ACC112 (cell line): ENCODE data around the gene OPRL1.

Experiments
- H2AFZ ChIP-seq: fragments of 200-600 bp; sonication (generic); one replicate; pipeline ENCODE4 v1.6.0; 2017; ENCODE audit warnings: antibody characterized with exemption, low read length; ENCODE audit not compliant: unreplicated experiment
- H3K27ac ChIP-seq: fragments of 200-600 bp; sonication (generic); 2 replicates; pipeline ENCODE4 v1.5.1; 2014; ENCODE audit warnings: low read depth, mild to moderate bottlenecking, antibody characterized with exemption, low read length, moderate library complexity
- H3K27me3 ChIP-seq: fragments of 200-600 bp; sonication (generic); 2 replicates; pipeline ENCODE4 v1.6.1; 2014; ENCODE audit warnings: mild to moderate bottlenecking, antibody characterized with exemption, low read length, moderate library complexity, mixed read lengths; ENCODE audit not compliant: insufficient read depth
- H3K36me3 ChIP-seq: fragments of 200-600 bp; sonication (generic); 2 replicates; pipeline ENCODE4 v1.6.1; 2016; ENCODE audit warnings: mild to moderate bottlenecking, antibody characterized with exemption, low read length, moderate library complexity, mixed read lengths; ENCODE audit not compliant: insufficient read depth
- H3K4me1 ChIP-seq: fragments of 200-600 bp; sonication (generic); one replicate; pipeline ENCODE4 v1.6.1; 2016; ENCODE audit warnings: low read length, mixed read lengths; ENCODE audit not compliant: insufficient read depth, unreplicated experiment, control insufficient read depth
- H3K4me3 ChIP-seq: fragments of 200-600 bp; sonication (generic); 2 replicates; pipeline ENCODE4 v1.5.1; 2014; ENCODE audit warnings: mild to moderate bottlenecking, low read depth, low read length
- H3K79me2 ChIP-seq: fragments of 200-600 bp; sonication (generic); one replicate; pipeline ENCODE4 v1.6.0; 2016; ENCODE audit warnings: low read length; ENCODE audit not compliant: control insufficient read depth, unreplicated experiment, insufficient read depth

OPRL1 gene

GRCh38 chr20:64068386-64069208 is 11.3 kb upstream of the OPRL1 start:
- H3K79me2 ChIP-seq = peaks cover under 1% of the 10 kb centered on the region
- H2AFZ ChIP-seq = no peak overlapping the region
- H3K27ac ChIP-seq = no peak overlapping the region
- peaks cover 26% of the 10 kb centered on the region for H3K4me1 ChIP-seq
- H3K27me3 ChIP-seq = no peaks in the 10 kb centered on the region
- no peak overlapping the region for H3K4me3 ChIP-seq
- no peaks in the 10 kb centered on the region for H3K36me3 ChIP-seq

GRCh38 chr20:64069209-64069613 is 10.7 kb upstream of the OPRL1 start:
- no peaks in the 10 kb centered on the region for H3K27me3 ChIP-seq
- peaks cover 23% of the 10 kb centered on the region for H3K4me1 ChIP-seq
- H3K36me3 ChIP-seq = no peaks in the 10 kb centered on the region
- no peak overlapping the region for H2AFZ ChIP-seq
- H3K27ac ChIP-seq = no peak overlapping the region
- no peaks in the 10 kb centered on the region for H3K79me2 ChIP-seq
- no peak overlapping the region for H3K4me3 ChIP-seq

GRCh38 chr20:64069614-64070243 is 10.2 kb upstream of the OPRL1 start:
- H3K4me1 ChIP-seq = peaks cover 18% of the 10 kb centered on the region
- H3K27ac ChIP-seq = no peak overlapping the region
- H2AFZ ChIP-seq = no peak overlapping the region
- no peaks in the 10 kb centered on the region for H3K27me3 ChIP-seq
- no peak overlapping the region for H3K4me3 ChIP-seq
- H3K36me3 ChIP-seq = no peaks in the 10 kb centered on the region
- H3K79me2 ChIP-seq = no peaks in the 10 kb centered on the region

- Histone ChIP-seq H3K79me2 (no peaks in the 10 kb centered on the region), H3K4me1 (peaks cover 12% of the 10 kb centered on the region), H3K27ac (no peak overlapping the region), H3K4me3 (no peak overlapping the region), H3K36me3 (no peaks in the 10 kb centered on the region), H2AFZ (no peak overlapping the region), H3K27me3 (no peaks in the 10 kb centered on the region)
Observed at GRCh38 chr20:64070244-64070993, 9.5 kb upstream of the OPRL1 start.

- H3K4me1 ChIP-seq = no peaks in the 10 kb centered on the region
- no peak overlapping the region for H3K27ac ChIP-seq
- H3K4me3 ChIP-seq = no peak overlapping the region
- no peaks in the 10 kb centered on the region for H3K79me2 ChIP-seq
- no peaks in the 10 kb centered on the region for H3K36me3 ChIP-seq
- H2AFZ ChIP-seq = no peak overlapping the region
- no peaks in the 10 kb centered on the region for H3K27me3 ChIP-seq
Observed at GRCh38 chr20:64071341-64072332, 8.2 kb upstream of the OPRL1 start.

GRCh38 chr20:64072498-64073063 is 7.3 kb upstream of the OPRL1 start:
- H3K36me3 ChIP-seq = no peaks in the 10 kb centered on the region

GRCh38 chr20:64073476-64074183 is 6.3 kb upstream of the OPRL1 start:
- Histone ChIP-seq H3K4me3 (no peak overlapping the region), H3K36me3 (no peaks in the 10 kb centered on the region), H3K79me2 (peaks cover 5% of the 10 kb centered on the region), H3K27me3 (no peaks in the 10 kb centered on the region), H3K4me1 (peaks cover 8% of the 10 kb centered on the region), H3K27ac (no peak overlapping the region), H2AFZ (no peak overlapping the region)

More at GRCh38 chr20:64072498-64073063, 7.3 kb upstream of the OPRL1 start:
- Histone ChIP-seq H3K27me3 (no peaks in the 10 kb centered on the region), H3K79me2 (no peaks in the 10 kb centered on the region), H3K4me3 (no peak overlapping the region), H2AFZ (no peak overlapping the region), H3K27ac (no peak overlapping the region), H3K4me1 (no peaks in the 10 kb centered on the region)

- H2AFZ ChIP-seq = no peak overlapping the region
Observed at GRCh38 chr20:64074184-64074789, 5.6 kb upstream of the OPRL1 start.

GRCh38 chr20:64074963-64075362 is 4.9 kb upstream of the OPRL1 start:
- no peak overlapping the region for H3K27ac ChIP-seq
- peaks cover 5% of the 10 kb centered on the region for H3K79me2 ChIP-seq
- H3K36me3 ChIP-seq = no peaks in the 10 kb centered on the region
- peaks cover 13% of the 10 kb centered on the region for H3K4me1 ChIP-seq
- no peaks in the 10 kb centered on the region for H3K27me3 ChIP-seq
- no peak overlapping the region for H3K4me3 ChIP-seq
- no peak overlapping the region for H2AFZ ChIP-seq

More at GRCh38 chr20:64074184-64074789, 5.6 kb upstream of the OPRL1 start:
- Histone ChIP-seq H3K27ac (no peak overlapping the region), H3K4me1 (peaks cover 13% of the 10 kb centered on the region), H3K27me3 (no peaks in the 10 kb centered on the region), H3K36me3 (no peaks in the 10 kb centered on the region), H3K4me3 (no peak overlapping the region), H3K79me2 (peaks cover 5% of the 10 kb centered on the region)
